NCI-H1105 (cell line): ENCODE results near the gene NDUFB10.
"Not testable (repeated sequence)": the region's sequence is repeated elsewhere in the genome, so short reads cannot be mapped to it uniquely, and the experiment has no call there.

Experiments used
- DNase-seq: peaks from one replicate; lab custom pipeline; 2025; lab: John Stamatoyannopoulos, UW

The NDUFB10 gene

DNA sequence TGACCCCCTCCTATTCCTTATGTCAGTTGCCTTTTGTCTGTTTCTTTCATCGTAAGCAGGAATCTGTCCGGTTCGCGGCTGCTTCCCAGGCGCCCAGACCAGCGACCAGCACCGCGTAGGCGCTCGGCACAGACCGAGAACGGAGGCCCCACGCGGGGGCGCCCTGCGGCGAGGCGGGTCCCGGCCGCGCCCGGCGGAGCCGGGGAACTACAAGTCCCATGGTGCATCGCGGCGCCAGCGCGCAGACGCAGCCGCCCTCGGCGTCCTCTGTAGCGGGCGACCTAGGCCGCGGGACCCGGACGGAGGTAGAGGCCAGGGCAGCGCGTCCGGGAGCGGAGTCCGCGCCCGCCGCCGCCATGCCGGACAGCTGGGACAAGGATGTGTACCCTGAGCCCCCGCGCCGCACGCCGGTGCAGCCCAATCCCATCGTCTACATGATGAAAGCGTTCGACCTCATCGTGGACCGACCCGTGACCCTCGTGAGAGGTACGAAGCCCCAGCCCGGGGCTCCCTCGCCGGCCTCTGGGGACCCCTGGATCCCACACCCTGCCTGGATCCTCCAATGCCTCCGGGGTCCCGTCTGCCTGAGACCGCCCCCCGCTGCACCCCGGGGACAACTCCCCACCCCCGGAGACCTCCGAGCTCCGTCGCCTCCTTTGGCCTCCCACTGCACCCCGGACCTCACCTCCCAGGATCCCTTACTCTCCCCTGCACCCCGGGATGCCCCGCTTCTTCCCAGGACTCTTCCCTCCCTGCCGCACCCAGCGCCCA lies at the start of gene NDUFB10:
Gene NDUFB10 (plus strand): TSS at position 270 of the 771 bp plus-strand sequence. CDS start 87 bp downstream, at position 357.
- peak; percentile 62 for DNase-seq

GRCh38 chr16:1909561-1910231 lies 49.6 kb upstream of the NDUFB10 start:
- DNase-seq: no peak

DNA sequence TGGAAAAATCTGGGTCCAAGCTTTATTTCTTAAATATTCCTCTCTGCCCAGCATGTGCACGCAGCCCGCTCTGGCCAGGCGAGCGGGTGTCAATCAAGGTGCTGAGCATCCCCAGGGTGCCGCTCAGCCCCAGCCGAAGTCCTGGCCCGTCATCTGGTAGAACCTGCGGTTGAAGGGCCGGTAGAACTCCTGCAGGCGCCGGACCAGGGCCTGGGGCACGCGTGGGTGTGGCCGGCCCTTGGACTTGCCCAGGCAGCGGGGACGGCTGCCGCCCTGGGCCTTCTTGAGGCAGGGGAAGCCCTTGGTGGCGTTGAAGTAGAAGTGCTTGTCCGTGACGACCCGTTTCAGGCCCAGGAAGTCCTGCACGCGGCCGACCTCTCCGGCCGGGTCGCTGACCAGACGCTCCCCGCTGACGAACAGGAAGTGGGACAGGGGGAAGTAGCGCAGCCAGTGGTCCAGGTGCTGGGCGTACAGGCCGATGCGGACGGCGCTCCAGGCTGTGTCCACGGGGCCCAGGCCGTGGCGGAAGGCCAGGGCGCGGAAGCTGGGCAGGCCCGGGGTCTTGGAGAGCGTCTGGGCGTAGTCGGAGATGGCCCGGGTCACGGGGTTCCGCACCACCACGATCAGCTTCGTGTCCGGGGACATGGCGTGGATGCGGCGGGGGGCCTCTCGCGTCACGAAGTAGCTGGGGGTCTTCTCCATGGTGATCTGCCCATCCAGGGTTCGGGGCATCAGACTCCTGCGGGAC lies 47.7 kb upstream of the NDUFB10 start:
- no peak for DNase-seq

DNA sequence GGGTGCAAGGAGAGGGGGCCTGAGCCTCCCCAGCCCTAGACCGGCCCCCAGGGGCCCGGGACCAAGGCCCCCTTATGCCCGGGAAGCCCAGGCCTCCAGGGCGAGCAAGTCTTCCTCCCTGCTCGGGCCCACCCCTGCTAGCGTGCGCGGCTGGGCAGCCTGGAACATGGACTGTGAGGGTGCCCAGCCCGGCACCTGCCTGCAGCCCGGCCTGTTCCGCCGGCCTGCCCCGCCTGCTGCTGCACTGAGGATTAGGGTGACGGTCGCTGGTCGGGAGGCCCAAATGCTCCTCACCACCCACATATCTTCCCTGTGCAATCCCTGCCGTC lies 47.2 kb upstream of the NDUFB10 start:
- no peak for DNase-seq

DNA sequence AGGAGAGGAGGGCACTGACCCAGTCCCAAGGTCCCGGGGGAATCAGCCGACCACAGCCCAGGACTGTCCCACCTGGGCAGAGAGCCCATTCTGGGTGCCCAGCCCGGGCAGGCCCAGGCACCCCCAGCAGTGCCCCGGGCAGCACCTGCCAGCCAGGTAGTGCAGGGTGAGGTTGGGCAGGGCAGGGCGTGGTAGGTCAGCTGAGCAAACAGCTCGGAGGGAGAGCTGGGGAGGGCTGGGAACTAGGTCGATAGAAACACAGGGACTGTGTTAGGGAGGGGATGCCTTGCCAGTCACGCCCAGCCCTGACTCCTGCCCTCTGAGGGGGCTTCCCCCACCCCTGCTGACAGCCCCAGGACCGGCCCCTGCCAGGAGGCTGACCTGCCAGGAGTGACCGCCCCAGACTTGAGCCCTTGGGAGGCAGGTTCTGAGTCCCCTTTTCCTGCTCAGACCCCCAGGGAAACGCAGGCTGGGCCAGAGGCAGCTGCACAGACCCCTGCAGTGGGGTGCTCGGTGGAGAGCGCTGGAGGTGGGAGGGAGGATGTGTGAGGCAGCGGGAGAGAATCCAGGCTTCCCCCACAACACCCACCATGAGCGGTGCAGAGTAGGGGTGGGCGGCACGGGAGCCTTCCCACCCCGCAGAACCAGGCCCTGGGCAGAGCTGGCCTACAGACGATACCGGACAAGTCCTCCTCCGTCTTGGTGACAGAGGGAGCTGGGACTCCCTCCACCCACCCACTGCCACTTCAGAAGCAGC lies 45.8 kb upstream of the NDUFB10 start:
- no peak for DNase-seq

DNA sequence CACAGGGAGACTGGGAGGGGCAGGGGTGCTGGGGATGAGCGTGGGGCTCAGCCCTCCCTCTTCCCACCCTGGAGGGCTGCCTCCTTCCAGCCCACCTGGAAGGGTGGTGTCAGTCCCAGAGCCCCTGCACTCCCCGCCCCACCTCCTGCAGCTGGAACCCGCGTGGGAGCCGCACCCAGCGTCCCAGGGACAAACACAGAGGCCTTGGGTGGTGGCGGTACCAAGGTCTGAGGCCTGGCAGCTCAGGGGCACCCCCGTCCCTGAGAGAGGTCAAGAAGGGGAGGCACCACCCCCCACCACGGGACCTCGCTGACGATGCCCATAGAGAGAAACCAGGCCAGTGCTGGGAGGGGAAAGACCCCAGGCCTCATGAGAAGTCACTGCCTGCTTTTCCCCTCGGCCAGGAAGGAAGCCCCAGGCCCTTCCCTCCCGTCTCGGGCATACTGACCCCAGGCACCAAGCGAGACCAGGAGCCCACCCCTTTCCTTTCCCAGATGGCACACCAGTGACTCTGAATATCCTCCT lies 45.2 kb upstream of the NDUFB10 start:
- no peak for DNase-seq

- no peak for DNase-seq
Measured at GRCh38 chr16:1914988-1915387, 44.4 kb upstream of the NDUFB10 start.

- DNase-seq: no peak
Measured at GRCh38 chr16:1915732-1916639, 43.4 kb upstream of the NDUFB10 start.

- no peak for DNase-seq
Measured at GRCh38 chr16:1916640-1916990, 42.7 kb upstream of the NDUFB10 start.

- DNase-seq: no peak
Measured at GRCh38 chr16:1917056-1917664, 42.2 kb upstream of the NDUFB10 start.

GRCh38 chr16:1917665-1918350 lies 41.5 kb upstream of the NDUFB10 start:
- no peak for DNase-seq

DNA sequence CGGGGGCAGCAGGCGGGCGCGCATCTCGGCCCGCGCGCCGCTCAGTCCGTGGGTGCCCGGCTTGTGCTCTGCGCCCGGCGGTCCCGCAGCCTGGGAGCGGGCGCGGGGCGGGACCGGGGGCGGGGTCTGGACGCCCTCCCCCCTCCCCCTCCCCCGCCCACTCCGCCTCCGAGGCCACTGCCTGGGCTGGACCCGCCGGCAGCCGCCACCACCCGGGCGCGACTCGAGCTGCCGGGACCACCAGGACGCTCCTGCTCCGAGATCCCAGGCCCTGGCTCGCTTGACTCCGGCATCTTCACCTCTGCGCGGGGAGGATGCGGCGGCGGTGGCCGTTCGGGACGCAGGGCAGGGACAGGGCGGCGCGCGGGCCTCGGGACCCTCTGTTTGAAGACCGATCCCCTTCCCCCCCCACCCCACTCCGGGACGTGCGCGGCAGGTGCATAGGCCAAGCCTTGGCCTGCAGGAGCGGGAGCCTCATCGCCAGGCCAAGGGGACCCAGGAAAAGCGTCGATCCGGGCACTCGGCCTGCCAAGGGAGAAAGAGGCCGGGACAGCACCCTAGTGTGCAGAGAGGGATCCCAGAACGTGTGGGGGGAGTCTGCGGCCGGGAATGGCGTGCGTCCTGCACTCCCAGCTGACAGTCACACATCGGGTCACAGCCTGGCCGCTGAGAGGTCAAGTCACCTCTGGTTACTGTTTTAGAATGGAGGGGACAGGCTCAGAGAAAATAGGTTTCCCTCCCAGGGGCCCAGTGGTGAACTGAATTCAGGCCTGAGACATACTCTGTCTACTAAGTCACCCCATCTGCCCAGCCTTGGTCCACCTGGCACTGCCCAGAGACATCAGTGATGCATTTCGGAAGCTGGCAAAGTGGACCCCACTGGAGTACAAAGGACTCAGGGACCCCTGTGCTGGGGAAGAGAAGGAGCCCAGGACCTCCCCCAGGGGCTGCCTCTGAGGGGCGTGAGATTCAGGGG lies 40.7 kb upstream of the NDUFB10 start, which contains the start of gene HS3ST6:
Gene HS3ST6 (minus strand): TSS at position 65 of the 976 bp plus-strand sequence. CDS start 92 bp downstream, outside the sequence.
- no peak for DNase-seq

GRCh38 chr16:1919327-1919998 lies 39.9 kb upstream of the NDUFB10 start:
- DNase-seq: no peak

DNA sequence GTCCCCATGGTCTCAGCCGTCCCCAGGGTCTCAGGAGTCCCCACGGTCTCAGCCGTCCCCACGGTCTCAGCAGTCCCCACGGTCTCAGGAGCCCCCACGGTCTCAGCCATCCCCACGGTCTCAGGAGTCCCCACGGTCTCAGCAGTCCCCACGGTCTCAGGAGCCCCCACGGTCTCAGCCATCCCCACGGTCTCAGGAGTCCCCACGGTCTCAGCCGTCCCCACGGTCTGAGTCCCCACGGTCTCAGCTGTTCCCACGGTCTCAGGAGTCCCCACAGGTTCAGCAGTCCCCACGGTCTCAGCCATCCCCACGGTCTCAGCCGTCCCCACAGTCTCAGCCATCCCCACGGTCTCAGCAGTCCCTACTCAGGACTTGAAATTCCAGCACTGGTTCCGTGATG lies 39.2 kb upstream of the NDUFB10 start:
- DNase-seq: not testable (repeated sequence)

DNA sequence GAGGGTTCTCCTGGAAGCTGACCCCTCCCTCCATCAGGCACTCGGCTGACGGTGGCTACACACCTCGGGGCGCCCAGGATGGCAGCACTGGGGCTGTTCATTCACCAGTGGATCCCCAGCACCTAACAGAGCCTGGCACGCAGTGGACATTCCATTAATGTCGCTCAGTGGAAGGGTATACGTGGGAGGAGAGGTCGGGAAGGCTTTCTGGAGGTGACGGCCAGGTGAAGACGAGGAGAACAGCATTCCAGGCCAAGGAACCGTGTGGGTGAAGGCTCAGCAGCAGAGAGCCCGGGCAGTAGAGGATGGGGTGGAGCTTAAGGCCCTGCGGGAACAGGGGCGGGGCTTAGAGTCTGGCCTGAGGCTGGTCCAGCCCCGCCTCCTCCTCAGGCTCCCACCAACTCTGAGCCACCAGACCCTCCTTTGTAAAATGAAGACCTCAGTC lies 38.6 kb upstream of the NDUFB10 start:
- no peak for DNase-seq

GRCh38 chr16:1922357-1922756 lies 37.0 kb upstream of the NDUFB10 start:
- no peak for DNase-seq

DNA sequence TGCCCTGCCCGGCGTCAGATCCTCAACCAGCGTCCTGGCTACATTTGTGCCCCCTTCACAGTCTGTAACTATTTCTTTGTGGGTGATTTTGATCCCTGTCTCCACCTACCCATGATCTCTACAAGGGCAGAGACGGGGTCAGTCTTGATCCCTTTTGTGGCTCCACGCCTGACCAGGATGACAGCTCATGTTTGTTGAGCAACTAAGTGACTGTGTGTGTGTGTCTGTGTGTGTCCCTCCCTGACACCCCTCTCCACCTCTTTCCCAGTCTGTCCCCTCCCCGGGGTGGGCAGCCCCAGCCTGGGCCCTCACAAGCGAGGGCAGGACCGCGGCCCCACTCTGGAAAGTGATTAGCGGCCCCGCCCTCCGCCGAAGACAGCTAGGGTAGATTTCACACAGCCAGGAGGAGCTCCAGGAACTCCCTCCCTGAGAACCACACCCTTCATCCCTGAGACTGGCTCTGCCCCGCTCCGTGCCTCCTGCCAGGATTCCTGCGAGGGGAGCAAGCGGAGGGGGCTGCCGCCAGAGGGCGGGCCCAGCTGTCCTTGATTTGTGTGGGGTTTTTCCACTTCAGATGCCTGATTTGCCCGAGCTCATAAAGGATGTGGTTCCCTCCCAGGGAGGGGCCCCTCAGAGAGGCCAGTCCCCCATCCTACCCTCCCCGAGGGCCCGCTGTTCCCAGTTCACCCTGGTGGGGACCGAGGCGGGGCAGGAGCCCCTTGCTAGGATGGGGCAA lies 35.9 kb upstream of the NDUFB10 start:
- no peak for DNase-seq
